Activated B cell treated with CpG ODN at 0.5 μM for 24 hours (primary cell): ENCODE data around the gene CALR3. TPM values are rescaled to one million over a fixed set of nuclear protein-coding genes. Genes with fewer than 3 reads are reported as not detected.
A peak's percentile ranks its signal among the peaks of the same experiment; 100 is the strongest.

ENCODE experiments used
- ATAC-seq: fragments of 200-7000 bp; cut with Tn5 transposase; one replicate; pipeline ENCODE4 v1.10.0; 2021; ENCODE audit warnings: low read depth, mild to moderate bottlenecking, moderate library complexity
- CTCF ChIA-PET: fragments of 350-600 bp; sonication (Branson Sonifier 250); formaldehyde crosslinking; loops from one replicate; lab custom pipeline; 2021; ENCODE audit warnings: antibody characterized with exemption; lab: Charles Lee
- POLR2A ChIA-PET: fragments of 350-600 bp; sonication (Branson Sonifier 250); formaldehyde crosslinking; loops from one replicate; lab custom pipeline; 2021; ENCODE audit warnings: antibody characterized with exemption; lab: Charles Lee
- DNase-seq: peaks from one replicate; pipeline ENCODE4 v3.0.0; 2022
- H3K27ac Mint-ChIP-seq: one replicate; pipeline ENCODE4 v1.8.0; 2020; ENCODE audit warnings: mixed read lengths
- H3K27me3 Mint-ChIP-seq: one replicate; pipeline ENCODE4 v1.8.0; 2021; ENCODE audit warnings: mixed read lengths
- H3K36me3 Mint-ChIP-seq: one replicate; pipeline ENCODE4 v1.8.0; 2021; ENCODE audit warnings: low read depth, mixed read lengths
- H3K4me1 Mint-ChIP-seq: one replicate; pipeline ENCODE4 v1.8.0; 2021; ENCODE audit warnings: mixed read lengths
- H3K4me3 Mint-ChIP-seq: one replicate; pipeline ENCODE4 v1.8.0; 2020; ENCODE audit warnings: mild to moderate bottlenecking, mixed read lengths
- H3K9me3 Mint-ChIP-seq: one replicate; pipeline ENCODE4 v1.8.0; 2020; ENCODE audit warnings: mixed read lengths
- intact Hi-C: fragments of 100-400 bp; cut with micrococcal nuclease; formaldehyde crosslinking; loops from one replicate; pipeline ENCODE4 v1.15.1; 2024
- total RNA-seq: library from RNA; stranded (reverse); gene quantifications from 2 replicates; pipeline ENCODE4 v1.2.3, GENCODE V29; 2022
- TF ChIP-seq, protein P1 (sequence below): fragments of 200-600 bp; IDR thresholded peaks from one replicate; pipeline ENCODE4 v1.8.0; 2022; ENCODE audit warnings: antibody characterized with exemption, mild to moderate bottlenecking

CALR3 gene
- total RNA-seq, 1 donor from 2014 or later = not detected

DNA sequence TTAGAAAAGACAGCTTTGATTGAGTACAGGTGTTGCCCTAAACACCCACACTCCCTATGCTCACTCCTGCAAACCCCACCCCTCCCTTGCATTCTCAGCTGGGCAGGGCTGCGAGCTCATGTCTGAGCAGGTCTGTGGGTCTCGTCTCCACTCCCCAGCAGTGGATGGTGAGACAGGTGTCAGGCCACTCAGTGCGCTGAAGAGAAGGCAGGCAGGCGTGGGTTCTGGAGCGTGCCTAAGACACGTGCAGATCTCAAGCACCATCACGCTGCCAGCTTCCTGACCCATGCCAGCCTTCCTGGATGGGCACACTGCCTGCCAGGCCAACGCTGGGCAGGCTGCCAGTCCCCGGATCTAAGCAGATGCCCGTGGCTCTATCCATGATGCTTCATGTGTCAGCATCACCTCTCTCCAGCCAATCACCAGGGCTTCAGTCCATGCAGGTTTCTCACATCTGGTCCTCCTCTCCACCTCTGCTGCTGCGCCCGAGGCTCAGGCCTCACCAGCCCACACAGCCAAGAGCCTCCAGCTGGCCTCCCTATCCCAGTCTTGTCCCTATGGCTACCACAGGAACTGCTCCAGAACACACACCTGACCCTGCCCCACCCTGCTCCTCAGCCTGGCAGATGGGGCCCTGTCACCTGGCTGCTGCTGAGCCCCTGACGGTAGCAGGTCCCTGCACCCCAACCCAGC lies 66.8 kb downstream of the CALR3 start:
- CTCF ChIA-PET = no interaction called here
- H3K4me3 Mint-ChIP-seq = no peak overlapping the region
- DNase-seq = no peak

More for the DNA sequence above, 66.8 kb downstream of the CALR3 start:
- no peak for ATAC-seq
- POLR2A ChIA-PET = interaction anchor here (0.5 kb wide), 1 partner anchor 228 kb away, joined by 4 read pairs; no protein-coding TSS in a partner anchor
- TF ChIP-seq, protein P1, sequence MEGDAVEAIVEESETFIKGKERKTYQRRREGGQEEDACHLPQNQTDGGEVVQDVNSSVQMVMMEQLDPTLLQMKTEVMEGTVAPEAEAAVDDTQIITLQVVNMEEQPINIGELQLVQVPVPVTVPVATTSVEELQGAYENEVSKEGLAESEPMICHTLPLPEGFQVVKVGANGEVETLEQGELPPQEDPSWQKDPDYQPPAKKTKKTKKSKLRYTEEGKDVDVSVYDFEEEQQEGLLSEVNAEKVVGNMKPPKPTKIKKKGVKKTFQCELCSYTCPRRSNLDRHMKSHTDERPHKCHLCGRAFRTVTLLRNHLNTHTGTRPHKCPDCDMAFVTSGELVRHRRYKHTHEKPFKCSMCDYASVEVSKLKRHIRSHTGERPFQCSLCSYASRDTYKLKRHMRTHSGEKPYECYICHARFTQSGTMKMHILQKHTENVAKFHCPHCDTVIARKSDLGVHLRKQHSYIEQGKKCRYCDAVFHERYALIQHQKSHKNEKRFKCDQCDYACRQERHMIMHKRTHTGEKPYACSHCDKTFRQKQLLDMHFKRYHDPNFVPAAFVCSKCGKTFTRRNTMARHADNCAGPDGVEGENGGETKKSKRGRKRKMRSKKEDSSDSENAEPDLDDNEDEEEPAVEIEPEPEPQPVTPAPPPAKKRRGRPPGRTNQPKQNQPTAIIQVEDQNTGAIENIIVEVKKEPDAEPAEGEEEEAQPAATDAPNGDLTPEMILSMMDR = no peak
- Mint-ChIP-seq H3K9me3 (no peaks in the 10 kb centered on the region), H3K4me1 (no peaks in the 10 kb centered on the region), H3K27me3 (no peaks in the 10 kb centered on the region), H3K27ac (peak overlapping the region; percentile 24), H3K36me3 (peaks cover 75% of the 10 kb centered on the region)
- intact Hi-C loops = no loop called here

Other genes starting within 250 kb of the CALR3 start
- gene KLF2, start 171.3 kb downstream of the CALR3 start, total RNA-seq = 76.8 and 87.6 TPM in 2 replicates
- 81.0 and 86.3 TPM in 2 replicates for gene EPS15L1, start 24.2 kb downstream of the CALR3 start, total RNA-seq
- 5.9 and 7.1 TPM in 2 replicates for gene C19orf44, start 227 bp upstream of the CALR3 start, total RNA-seq
- gene CHERP, start 46.3 kb upstream of the CALR3 start, total RNA-seq = 70.9 and 89.3 TPM in 2 replicates
- 41.6 and 51.7 TPM in 2 replicates for gene SLC35E1, start 76.2 kb upstream of the CALR3 start, total RNA-seq
- 32.0 and 36.1 TPM in 2 replicates for gene MED26, start 132.0 kb upstream of the CALR3 start, total RNA-seq
- 90.2 and 110 TPM in 2 replicates for gene SMIM7, start 164.0 kb upstream of the CALR3 start, total RNA-seq
- 3.1 and 4.0 TPM in 2 replicates for gene TMEM38A, start 165.0 kb upstream of the CALR3 start, total RNA-seq
- 0.02 and 0.04 TPM in 2 replicates for gene NWD1, start 223.7 kb upstream of the CALR3 start, total RNA-seq